ENCODE results near the gene HTR7. TPM values are rescaled to one million over a fixed set of nuclear protein-coding genes. Genes with fewer than 3 reads are reported as not detected.
"Not testable (repeated sequence)": the region's sequence is repeated elsewhere in the genome, so short reads cannot be mapped to it uniquely, and the experiment has no call there.

HTR7 gene
- polyA plus RNA-seq (ENCODE audit: insufficient read length in 12 of 12): under 1 TPM in 10 of 12 donors, not detected in 2; 0.11 to 0.28 (median 0.22) TPM
- long read RNA-seq, donor 1, partial matches to known transcripts: 0 of 1 reads
- long read RNA-seq, donor 1, other reads (novel, unspliced or antisense): 0 of 1 reads
- long read RNA-seq, donor 2, partial matches to known transcripts: 6 of 6 reads
- long read RNA-seq, donor 2, other reads (novel, unspliced or antisense): 0 of 6 reads
- long read RNA-seq, donor 3: 0 reads
- long read RNA-seq, donor 4: 0 reads
- long read RNA-seq, donor 5: 0 reads
- long read RNA-seq, donor 6: 0 reads
- long read RNA-seq, donor 7: 0 reads
- long read RNA-seq, donor 8: 0 reads
- long read RNA-seq, donor 9: 0 reads
- long read RNA-seq, donor 10: 0 reads
- long read RNA-seq, donor 11: 0 reads

GRCh38 chr10:90857635-90858460 lies at the start of gene HTR7:
TSS of gene HTR7 (minus strand) at chr10:90858039. CDS start at chr10:90857671, 368 bp downstream.
- peak; percentile 25 for DNase-seq

GRCh38 chr10:90906596-90906995 lies 48.8 kb upstream of the HTR7 start:
- no peak for DNase-seq

GRCh38 chr10:90905925-90906324 lies 48.1 kb upstream of the HTR7 start:
- DNase-seq: no peak

- DNase-seq: not testable (repeated sequence)
Observed at GRCh38 chr10:90896916-90897315, 39.1 kb upstream of the HTR7 start.

- DNase-seq: no peak
Observed at GRCh38 chr10:90893190-90893589, 35.4 kb upstream of the HTR7 start.

- no peak for DNase-seq
Observed at GRCh38 chr10:90890347-90890746, 32.5 kb upstream of the HTR7 start.

- no peak for DNase-seq
Observed at GRCh38 chr10:90889636-90890035, 31.8 kb upstream of the HTR7 start.

GRCh38 chr10:90888387-90888786 lies 30.5 kb upstream of the HTR7 start:
- no peak for DNase-seq

- no peak for DNase-seq
Observed at GRCh38 chr10:90887555-90887954, 29.7 kb upstream of the HTR7 start.

GRCh38 chr10:90885176-90885575 lies 27.3 kb upstream of the HTR7 start:
- DNase-seq: no peak

GRCh38 chr10:90884431-90884830 lies 26.6 kb upstream of the HTR7 start:
- DNase-seq: peak; percentile 35

- DNase-seq: peak; percentile 27
Observed at GRCh38 chr10:90880059-90880719, 22.4 kb upstream of the HTR7 start.

GRCh38 chr10:90879062-90879461 lies 21.2 kb upstream of the HTR7 start:
- no peak for DNase-seq

- no peak for DNase-seq
Observed at GRCh38 chr10:90872648-90873020, 14.8 kb upstream of the HTR7 start.

- DNase-seq: peak; percentile 84
Observed at GRCh38 chr10:90871766-90872647, 14.2 kb upstream of the HTR7 start, which contains the start of gene RPP30. TSS of gene RPP30 (plus strand) at chr10:90871974. CDS start at chr10:90871987, 13 bp downstream.

- DNase-seq: peak; percentile 61
Observed at GRCh38 chr10:90871279-90871765, 13.5 kb upstream of the HTR7 start.

GRCh38 chr10:90866050-90866598 lies 8.3 kb upstream of the HTR7 start:
- DNase-seq: no peak

GRCh38 chr10:90865401-90865800 lies 7.6 kb upstream of the HTR7 start:
- no peak for DNase-seq

GRCh38 chr10:90862908-90863514 lies 5.2 kb upstream of the HTR7 start:
- no peak for DNase-seq

GRCh38 chr10:90860790-90861189 lies 3.0 kb upstream of the HTR7 start:
- DNase-seq: no peak
